ENCODE data around the gene PACSIN3. TPM values are rescaled to one million over a fixed set of nuclear protein-coding genes. Genes with fewer than 3 reads are reported as not detected.

PACSIN3 gene
- total and polyA plus RNA-seq, 2 of the 13 experiments (the other 11 are each of a cell fraction or from before 2014, with no cell fraction given) = 47.9 to 93.3 TPM

DNA sequence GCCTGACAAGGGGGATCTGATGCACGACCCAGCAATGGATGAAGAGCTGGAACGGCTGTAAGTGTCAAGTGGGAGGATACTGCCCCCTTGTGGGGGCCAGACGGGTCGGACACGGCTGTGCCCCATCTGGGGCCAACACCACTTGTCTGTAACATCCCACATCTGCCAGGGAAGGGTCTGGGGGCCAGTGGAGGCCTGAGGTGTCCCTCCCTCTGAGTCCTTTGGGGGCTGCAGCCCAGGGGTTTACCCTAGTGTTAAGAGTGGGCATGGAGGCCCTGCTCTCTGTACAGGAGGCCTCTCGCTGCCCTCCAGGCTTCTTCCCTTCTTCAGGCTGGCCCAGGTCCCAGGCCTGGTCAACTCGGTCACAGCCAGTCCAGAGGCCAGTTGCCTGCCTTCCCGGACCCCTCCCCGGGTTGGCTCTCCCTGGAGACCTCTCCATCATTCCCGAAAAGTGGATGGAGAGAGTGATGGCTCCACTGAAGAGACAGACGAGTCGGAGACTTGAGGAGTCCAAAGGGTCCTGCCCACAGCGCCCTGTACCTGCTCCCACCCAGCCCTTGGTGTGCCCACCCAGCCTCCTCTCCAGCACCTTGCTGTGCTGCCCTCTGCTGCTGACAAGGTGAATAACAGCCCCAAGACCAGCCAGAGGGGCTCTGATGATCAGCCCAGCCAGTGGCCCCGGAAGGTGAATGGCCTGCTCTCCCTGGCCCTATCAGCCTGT is 24.9 kb downstream of the PACSIN3 start:
- intact Hi-C loops (cut with micrococcal nuclease; ENCODE audit: unreplicated experiment) (loop anchor here (1.0 kb wide), 1 partner anchor 272 kb away; no protein-coding TSS in a partner anchor), in situ Hi-C loops (cut with HindIII; ENCODE audit: extremely low pct_ligation_motif_present, low pct_unique_long_range_greater_than_20kb) (loop anchor here (5.0 kb wide), 1 partner anchor 274 kb away; no protein-coding TSS in a partner anchor)
- no peaks in the 10 kb centered on the region for H3K27me3 ChIP-seq (ENCODE audit: control insufficient read depth in 1 of 2, insufficient read depth in 2 of 2, low read length in 2 of 2)
- peak; percentile 50 for FAIRE-seq
- peak; percentile 81 for ATAC-seq
- peaks cover 10% of the 10 kb centered on the region; the same call in 1 of the 2 replicates for H4K20me1 ChIP-seq (ENCODE audit: insufficient read depth, low read length)
- peaks cover 15 to 22% of the 10 kb centered on the region in 2 experiments; a peak in 4 of 5 replicates for H3K36me3 ChIP-seq (replicated peaks in 1 of 2; ENCODE audit: control insufficient read depth in 1 of 2, insufficient read depth in 2 of 2, low read length in 2 of 2)
- H3K4me3 ChIP-seq (replicated peaks in 1 of 3; ENCODE audit: insufficient read depth in 1 of 3, low read depth in 2 of 3, low read length in 3 of 3) = no peak overlapping the region
- no peaks in the 10 kb centered on the region for H3K79me2 ChIP-seq (ENCODE audit: insufficient read depth, low read length)
- DNase-seq (ENCODE audit: low spot score) = peak; percentile 63
- BruUV-seq (replicated peaks) = no TSS peak
- 30% methylated on average over 6 of the region's 14 CpGs for WGBS (ENCODE audit: low lambda C conversion rate)
- no peak overlapping the region for H3K4me2 ChIP-seq (ENCODE audit: low read depth, low read length)
- H3K27ac ChIP-seq (ENCODE audit: extremely low read length, insufficient read depth, low read length) = no peak overlapping the region
- peaks cover 21% of the 10 kb centered on the region for H3K4me1 ChIP-seq (ENCODE audit: insufficient read depth, low read length)
- POLR2A ChIA-PET = interaction anchor here (0.6 to 0.9 kb wide), 2 partner anchors 244 to 281 kb away, joined by 3 read pairs; no protein-coding TSS in a partner anchor
- no peaks in the 10 kb centered on the region for H3K9me3 ChIP-seq (ENCODE audit: low read length)
- H2AFZ ChIP-seq (ENCODE audit: low read length) = no peak overlapping the region
- H3K9ac ChIP-seq (ENCODE audit: insufficient read depth, low read depth, low read length) = no peak overlapping the region
- CTCF ChIA-PET (ENCODE audit: low intra/inter-chr PET ratio, low total read pairs) = interaction anchor here (1.1 to 5.3 kb wide), 4 partner anchors 98 to 272 kb away, joined by 3 to 52 read pairs (median 8); no protein-coding TSS in a partner anchor
- TF ChIP-seq TOE1 (CRISPR knock-in tag; IDR thresholded peaks at IDR 0.05) = no peak
- TF ChIP-seq, protein P1, sequence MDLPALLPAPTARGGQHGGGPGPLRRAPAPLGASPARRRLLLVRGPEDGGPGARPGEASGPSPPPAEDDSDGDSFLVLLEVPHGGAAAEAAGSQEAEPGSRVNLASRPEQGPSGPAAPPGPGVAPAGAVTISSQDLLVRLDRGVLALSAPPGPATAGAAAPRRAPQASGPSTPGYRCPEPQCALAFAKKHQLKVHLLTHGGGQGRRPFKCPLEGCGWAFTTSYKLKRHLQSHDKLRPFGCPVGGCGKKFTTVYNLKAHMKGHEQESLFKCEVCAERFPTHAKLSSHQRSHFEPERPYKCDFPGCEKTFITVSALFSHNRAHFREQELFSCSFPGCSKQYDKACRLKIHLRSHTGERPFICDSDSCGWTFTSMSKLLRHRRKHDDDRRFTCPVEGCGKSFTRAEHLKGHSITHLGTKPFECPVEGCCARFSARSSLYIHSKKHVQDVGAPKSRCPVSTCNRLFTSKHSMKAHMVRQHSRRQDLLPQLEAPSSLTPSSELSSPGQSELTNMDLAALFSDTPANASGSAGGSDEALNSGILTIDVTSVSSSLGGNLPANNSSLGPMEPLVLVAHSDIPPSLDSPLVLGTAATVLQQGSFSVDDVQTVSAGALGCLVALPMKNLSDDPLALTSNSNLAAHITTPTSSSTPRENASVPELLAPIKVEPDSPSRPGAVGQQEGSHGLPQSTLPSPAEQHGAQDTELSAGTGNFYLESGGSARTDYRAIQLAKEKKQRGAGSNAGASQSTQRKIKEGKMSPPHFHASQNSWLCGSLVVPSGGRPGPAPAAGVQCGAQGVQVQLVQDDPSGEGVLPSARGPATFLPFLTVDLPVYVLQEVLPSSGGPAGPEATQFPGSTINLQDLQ (CRISPR knock-in tag; IDR thresholded peaks at IDR 0.05) = 0 out of 2 replicates have a peak, but pooled peaks have one; percentile 13
- 0 out of 2 replicates have a peak, but pooled peaks have one; percentile 28 for TF ChIP-seq GATAD1 (CRISPR knock-in tag; IDR thresholded peaks at IDR 0.05)
- TF ChIP-seq SRY (CRISPR knock-in tag; IDR thresholded peaks at IDR 0.05) = 0 out of 2 replicates have a peak, but pooled peaks have one; percentile 16
- no peak for TF ChIP-seq TBP (CRISPR knock-in tag; IDR thresholded peaks at IDR 0.05)
- TF ChIP-seq SP140L (CRISPR knock-in tag; IDR thresholded peaks at IDR 0.05; ENCODE audit: borderline replicate concordance) = no peak
- TF ChIP-seq SOX6 (IDR thresholded peaks at IDR 0.05) = no peak
- TF ChIP-seq SOX6 (CRISPR knock-in tag; IDR thresholded peaks at IDR 0.05) = peak; percentile 6; the same call in 1 of the 2 replicates
- 0 out of 2 replicates have a peak, but pooled peaks have one; percentile 27 for TF ChIP-seq FIP1L1 (IDR thresholded peaks at IDR 0.05; ENCODE audit: borderline replicate concordance, insufficient read depth, low read depth, low read length)
- 0 out of 2 replicates have a peak, but pooled peaks have one; percentile 13 for TF ChIP-seq ZFY (CRISPR knock-in tag; IDR thresholded peaks at IDR 0.05)
- 0 out of 2 replicates have a peak, but pooled peaks have one; percentile 25 for TF ChIP-seq NRL (CRISPR knock-in tag; IDR thresholded peaks at IDR 0.05; ENCODE audit: borderline replicate concordance)
- peak; percentile 58 for TF ChIP-seq POLR2G (IDR thresholded peaks at IDR 0.05; ENCODE audit: low read depth, low read length)
- peak; percentile 52 for TF ChIP-seq U2AF1 (optimal IDR thresholded peaks at IDR 0.05; ENCODE audit: low read depth, low read length)
- no peak for TF ChIP-seq ZEB1 (IDR thresholded peaks at IDR 0.05; ENCODE audit: insufficient replicate concordance, low read depth)
- TF ChIP-seq, protein P2, sequence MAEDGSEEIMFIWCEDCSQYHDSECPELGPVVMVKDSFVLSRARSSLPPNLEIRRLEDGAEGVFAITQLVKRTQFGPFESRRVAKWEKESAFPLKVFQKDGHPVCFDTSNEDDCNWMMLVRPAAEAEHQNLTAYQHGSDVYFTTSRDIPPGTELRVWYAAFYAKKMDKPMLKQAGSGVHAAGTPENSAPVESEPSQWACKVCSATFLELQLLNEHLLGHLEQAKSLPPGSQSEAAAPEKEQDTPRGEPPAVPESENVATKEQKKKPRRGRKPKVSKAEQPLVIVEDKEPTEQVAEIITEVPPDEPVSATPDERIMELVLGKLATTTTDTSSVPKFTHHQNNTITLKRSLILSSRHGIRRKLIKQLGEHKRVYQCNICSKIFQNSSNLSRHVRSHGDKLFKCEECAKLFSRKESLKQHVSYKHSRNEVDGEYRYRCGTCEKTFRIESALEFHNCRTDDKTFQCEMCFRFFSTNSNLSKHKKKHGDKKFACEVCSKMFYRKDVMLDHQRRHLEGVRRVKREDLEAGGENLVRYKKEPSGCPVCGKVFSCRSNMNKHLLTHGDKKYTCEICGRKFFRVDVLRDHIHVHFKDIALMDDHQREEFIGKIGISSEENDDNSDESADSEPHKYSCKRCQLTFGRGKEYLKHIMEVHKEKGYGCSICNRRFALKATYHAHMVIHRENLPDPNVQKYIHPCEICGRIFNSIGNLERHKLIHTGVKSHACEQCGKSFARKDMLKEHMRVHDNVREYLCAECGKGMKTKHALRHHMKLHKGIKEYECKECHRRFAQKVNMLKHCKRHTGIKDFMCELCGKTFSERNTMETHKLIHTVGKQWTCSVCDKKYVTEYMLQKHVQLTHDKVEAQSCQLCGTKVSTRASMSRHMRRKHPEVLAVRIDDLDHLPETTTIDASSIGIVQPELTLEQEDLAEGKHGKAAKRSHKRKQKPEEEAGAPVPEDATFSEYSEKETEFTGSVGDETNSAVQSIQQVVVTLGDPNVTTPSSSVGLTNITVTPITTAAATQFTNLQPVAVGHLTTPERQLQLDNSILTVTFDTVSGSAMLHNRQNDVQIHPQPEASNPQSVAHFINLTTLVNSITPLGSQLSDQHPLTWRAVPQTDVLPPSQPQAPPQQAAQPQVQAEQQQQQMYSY (CRISPR knock-in tag; IDR thresholded peaks at IDR 0.05) = no peak
- TF ChIP-seq ZNF775 (CRISPR knock-in tag; IDR thresholded peaks at IDR 0.05; ENCODE audit: borderline replicate concordance) = 0 out of 2 replicates have a peak, but pooled peaks have one; percentile 10
